ENCODE data around the gene RCC2. TPM values are rescaled to one million over a fixed set of nuclear protein-coding genes. Genes with fewer than 3 reads are reported as not detected.
"Not testable (repeated sequence)": the region's sequence is repeated elsewhere in the genome, so short reads cannot be mapped to it uniquely, and the experiment has no call there.

The RCC2 gene
- total RNA-seq, 1 donor from 2014 or later, result 65.8 TPM

- H3K27me3 ChIP-seq (ENCODE audit: low read depth), result peaks cover 3% of the 10 kb centered on the region
- intact Hi-C loops (cut with DNase I), result no loop called here
- H3K9me3 ChIP-seq, result no peaks in the 10 kb centered on the region
- no peak for TF ChIP-seq CTCF (IDR thresholded peaks at IDR 0.05)
- H3K36me3 ChIP-seq, result no peaks in the 10 kb centered on the region
- no peaks in the 10 kb centered on the region for H3K4me1 ChIP-seq
- ATAC-seq (no peak), DNase-seq (no peak)
- no peak overlapping the region for H3K27ac ChIP-seq
- H3K4me3 ChIP-seq, result no peak overlapping the region
These were observed 24.5 kb upstream of the RCC2 start for GRCh38 chr1:17463991-17464390.

GRCh38 chr1:17462669-17463068 is 23.2 kb upstream of the RCC2 start:
- intact Hi-C loops (cut with DNase I), result no loop called here
- Histone ChIP-seq H3K9me3 (no peaks in the 10 kb centered on the region), H3K4me3 (no peak overlapping the region), H3K36me3 (no peaks in the 10 kb centered on the region), H3K27ac (no peak overlapping the region), H3K4me1 (no peaks in the 10 kb centered on the region), H3K27me3 (ENCODE audit: low read depth) (peaks cover 3% of the 10 kb centered on the region)
- no peak for TF ChIP-seq CTCF (IDR thresholded peaks at IDR 0.05)
- DNase-seq (no peak), ATAC-seq (no peak)

- intact Hi-C loops (cut with DNase I), result no loop called here
- Histone ChIP-seq H3K27me3 (ENCODE audit: low read depth) (peaks cover 3% of the 10 kb centered on the region), H3K9me3 (no peaks in the 10 kb centered on the region), H3K27ac (no peak overlapping the region), H3K4me3 (no peak overlapping the region), H3K4me1 (no peaks in the 10 kb centered on the region), H3K36me3 (no peaks in the 10 kb centered on the region)
- TF ChIP-seq CTCF (IDR thresholded peaks at IDR 0.05), result no peak
- ATAC-seq (no peak), DNase-seq (no peak)
These were observed 20.7 kb upstream of the RCC2 start for GRCh38 chr1:17460219-17460618.

GRCh38 chr1:17458794-17459193 is 19.3 kb upstream of the RCC2 start:
- ATAC-seq, result no peak
- no peak for DNase-seq
- no peak overlapping the region for H3K4me3 ChIP-seq
- intact Hi-C loops (cut with DNase I), result no loop called here
- no peaks in the 10 kb centered on the region for H3K4me1 ChIP-seq
- H3K27ac ChIP-seq, result no peak overlapping the region
- TF ChIP-seq CTCF (IDR thresholded peaks at IDR 0.05), result no peak
- no peaks in the 10 kb centered on the region for H3K36me3 ChIP-seq
- peaks cover 3% of the 10 kb centered on the region for H3K27me3 ChIP-seq (ENCODE audit: low read depth)
- no peaks in the 10 kb centered on the region for H3K9me3 ChIP-seq

- no peak for DNase-seq
- ATAC-seq, result no peak
- Histone ChIP-seq H3K36me3 (no peaks in the 10 kb centered on the region), H3K4me1 (no peaks in the 10 kb centered on the region), H3K27me3 (ENCODE audit: low read depth) (no peaks in the 10 kb centered on the region), H3K9me3 (no peaks in the 10 kb centered on the region), H3K27ac (no peak overlapping the region), H3K4me3 (no peak overlapping the region)
- no peak for TF ChIP-seq CTCF (IDR thresholded peaks at IDR 0.05)
- intact Hi-C loops (cut with DNase I), result no loop called here
These were observed 13.2 kb upstream of the RCC2 start for GRCh38 chr1:17452686-17453085.

GRCh38 chr1:17452203-17452602 is 12.7 kb upstream of the RCC2 start:
- intact Hi-C loops (cut with DNase I); H3K9me3 ChIP-seq; ATAC-seq; H3K27me3 ChIP-seq (ENCODE audit: low read depth); DNase-seq; H3K27ac ChIP-seq; H3K36me3 ChIP-seq; H3K4me1 ChIP-seq; H3K4me3 ChIP-seq: not testable (repeated sequence)

Data from lower lobe of right lung (tissue), 2 donors.